T-helper 1 cell treated with Interleukin-12 subunit alpha and Interleukin-12 subunit beta and Interleukin-4 antibody, amounts not matched to agents 30 μg/mL and 1 μg/mL, for 36 hours (primary cell): ENCODE data around the gene MRPL20.

Experiments
- H3K27ac Mint-ChIP-seq: one replicate; pipeline ENCODE4 v1.8.0; 2021; ENCODE audit warnings: mild to moderate bottlenecking, mixed read lengths
- H3K27me3 Mint-ChIP-seq: one replicate; pipeline ENCODE4 v1.8.0; 2021; ENCODE audit warnings: low read depth, mixed read lengths
- H3K36me3 Mint-ChIP-seq: one replicate; pipeline ENCODE4 v1.8.0; 2021; ENCODE audit warnings: low read depth, mixed read lengths
- H3K4me1 Mint-ChIP-seq: one replicate; pipeline ENCODE4 v1.8.0; 2021; ENCODE audit warnings: low read depth, mixed read lengths
- H3K4me3 Mint-ChIP-seq: one replicate; pipeline ENCODE4 v1.8.0; 2021; ENCODE audit warnings: mild to moderate bottlenecking, moderate library complexity, mixed read lengths
- H3K9me3 Mint-ChIP-seq: one replicate; pipeline ENCODE4 v1.8.0; 2021; ENCODE audit warnings: mixed read lengths

The MRPL20 gene

GRCh38 chr1:1440262-1441001, 33.3 kb upstream of the MRPL20 start:
- no peaks in the 10 kb centered on the region for H3K4me1 Mint-ChIP-seq
- H3K27me3 Mint-ChIP-seq, result no peaks in the 10 kb centered on the region
- H3K4me3 Mint-ChIP-seq, result no peak overlapping the region
- H3K36me3 Mint-ChIP-seq, result no peaks in the 10 kb centered on the region
- H3K27ac Mint-ChIP-seq, result no peak overlapping the region
- no peaks in the 10 kb centered on the region for H3K9me3 Mint-ChIP-seq

DNA sequence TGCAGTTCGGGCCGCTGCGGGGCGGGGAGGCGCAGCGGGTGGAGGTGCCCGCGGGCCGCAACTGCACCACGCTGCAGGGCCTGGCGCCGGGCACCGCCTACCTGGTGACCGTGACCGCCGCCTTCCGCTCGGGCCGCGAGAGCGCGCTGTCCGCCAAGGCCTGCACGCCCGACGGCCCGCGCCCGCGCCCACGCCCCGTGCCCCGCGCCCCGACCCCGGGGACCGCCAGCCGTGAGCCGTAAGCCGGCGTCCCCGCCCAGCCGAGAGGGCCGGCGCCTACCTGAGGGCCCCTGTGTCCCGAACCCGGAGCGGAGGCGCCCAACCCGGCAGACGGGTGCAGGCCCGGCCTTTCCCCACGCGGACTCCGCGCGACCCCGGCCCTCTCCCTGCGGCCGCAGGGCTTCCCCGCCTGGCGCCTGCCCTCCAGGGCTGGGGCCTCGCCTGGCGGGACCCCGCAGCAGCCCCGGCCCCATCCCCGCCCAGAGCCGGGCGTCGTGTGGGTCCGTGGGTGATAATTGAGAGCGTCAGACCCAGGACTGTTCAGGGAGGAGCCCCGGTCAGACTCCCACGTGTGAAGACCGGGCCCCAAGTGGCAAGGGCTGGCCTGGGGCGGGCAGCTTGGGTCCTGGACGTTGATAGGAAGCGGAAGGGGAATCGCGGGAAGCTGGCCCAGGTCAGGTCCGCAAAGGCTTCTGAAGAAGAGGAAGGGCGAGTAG, 32.6 kb upstream of the MRPL20 start:
- peaks cover 2% of the 10 kb centered on the region for H3K4me1 Mint-ChIP-seq
- H3K9me3 Mint-ChIP-seq, result no peaks in the 10 kb centered on the region
- no peaks in the 10 kb centered on the region for H3K36me3 Mint-ChIP-seq
- no peak overlapping the region for H3K27ac Mint-ChIP-seq
- H3K4me3 Mint-ChIP-seq, result no peak overlapping the region
- peaks cover 3% of the 10 kb centered on the region for H3K27me3 Mint-ChIP-seq

DNA sequence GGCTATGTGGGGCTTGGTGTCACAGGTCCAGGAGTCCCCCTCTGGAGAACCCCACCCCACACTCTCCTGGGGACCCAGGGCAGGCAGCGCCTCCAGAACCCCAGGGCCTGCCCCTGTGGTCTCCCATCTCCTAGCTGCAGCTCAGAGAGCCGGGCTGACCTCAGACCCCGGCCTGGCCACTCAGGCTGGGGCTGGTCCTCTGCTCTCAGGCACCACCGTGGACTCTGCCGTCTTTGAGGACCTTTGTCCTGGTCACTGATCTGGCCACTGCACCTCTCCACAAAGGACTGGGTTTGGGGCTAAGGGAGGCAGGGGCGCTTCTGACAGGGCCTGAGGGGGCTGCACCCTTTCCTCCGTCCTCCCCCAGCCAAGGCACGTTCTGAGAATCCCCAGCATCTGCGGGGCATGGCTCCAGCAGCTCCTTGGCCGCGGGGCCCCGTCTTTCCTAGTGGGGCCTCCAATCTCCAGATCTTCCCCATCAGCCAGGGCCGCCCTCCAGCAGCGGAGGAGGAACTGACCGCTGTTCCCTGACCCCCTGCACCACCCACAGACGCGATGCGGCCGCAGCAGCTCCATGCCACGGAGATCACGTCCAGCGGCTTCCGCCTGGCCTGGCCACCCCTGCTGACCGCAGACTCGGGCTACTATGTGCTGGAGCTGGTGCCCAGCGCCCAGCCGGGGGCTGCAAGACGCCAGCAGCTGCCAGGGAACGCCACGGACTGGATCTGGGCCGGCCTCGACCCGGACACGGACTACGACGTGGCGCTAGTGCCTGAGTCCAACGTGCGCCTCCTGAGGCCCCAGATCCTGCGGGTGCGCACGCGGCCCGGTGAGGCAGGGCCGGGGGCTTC, 31.7 kb upstream of the MRPL20 start:
- no peaks in the 10 kb centered on the region for H3K9me3 Mint-ChIP-seq
- H3K27ac Mint-ChIP-seq, result no peak overlapping the region
- peaks cover 3% of the 10 kb centered on the region for H3K27me3 Mint-ChIP-seq
- H3K4me3 Mint-ChIP-seq, result no peak overlapping the region
- peaks cover 2% of the 10 kb centered on the region for H3K4me1 Mint-ChIP-seq
- no peaks in the 10 kb centered on the region for H3K36me3 Mint-ChIP-seq

DNA sequence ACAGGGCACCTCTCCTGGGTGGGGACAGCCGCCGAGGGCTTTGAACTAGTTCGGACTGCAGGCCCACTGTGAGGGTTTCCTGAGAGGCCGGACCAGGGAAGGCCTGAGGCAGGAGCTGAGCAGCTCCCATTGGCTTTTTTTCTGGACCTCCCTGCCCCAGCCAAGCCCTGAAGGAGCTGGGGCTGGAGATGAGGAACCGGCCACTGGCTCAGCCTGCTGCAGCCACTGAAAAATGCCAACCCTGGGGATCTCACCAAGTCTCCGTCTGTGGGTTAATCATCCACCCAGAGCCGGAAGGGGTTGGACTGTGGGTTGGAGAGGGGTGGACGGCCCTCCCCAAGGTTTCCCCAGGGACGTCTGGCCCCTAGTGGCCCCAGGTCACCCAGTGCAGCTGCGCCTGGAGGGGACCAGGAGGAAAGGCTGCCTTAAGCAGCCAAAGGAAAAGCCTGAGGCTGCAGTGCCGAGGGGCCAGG, 30.8 kb upstream of the MRPL20 start:
- peaks cover 3% of the 10 kb centered on the region for H3K27me3 Mint-ChIP-seq
- H3K4me3 Mint-ChIP-seq, result no peak overlapping the region
- H3K9me3 Mint-ChIP-seq, result no peaks in the 10 kb centered on the region
- H3K27ac Mint-ChIP-seq, result no peak overlapping the region
- H3K4me1 Mint-ChIP-seq, result peaks cover 2% of the 10 kb centered on the region
- no peaks in the 10 kb centered on the region for H3K36me3 Mint-ChIP-seq

- Mint-ChIP-seq H3K36me3 (no peaks in the 10 kb centered on the region), H3K4me1 (peaks cover 2% of the 10 kb centered on the region), H3K4me3 (no peak overlapping the region), H3K9me3 (no peaks in the 10 kb centered on the region), H3K27me3 (peaks cover 3% of the 10 kb centered on the region), H3K27ac (no peak overlapping the region)
Observed at GRCh38 chr1:1437033-1437903, 30.2 kb upstream of the MRPL20 start.

DNA sequence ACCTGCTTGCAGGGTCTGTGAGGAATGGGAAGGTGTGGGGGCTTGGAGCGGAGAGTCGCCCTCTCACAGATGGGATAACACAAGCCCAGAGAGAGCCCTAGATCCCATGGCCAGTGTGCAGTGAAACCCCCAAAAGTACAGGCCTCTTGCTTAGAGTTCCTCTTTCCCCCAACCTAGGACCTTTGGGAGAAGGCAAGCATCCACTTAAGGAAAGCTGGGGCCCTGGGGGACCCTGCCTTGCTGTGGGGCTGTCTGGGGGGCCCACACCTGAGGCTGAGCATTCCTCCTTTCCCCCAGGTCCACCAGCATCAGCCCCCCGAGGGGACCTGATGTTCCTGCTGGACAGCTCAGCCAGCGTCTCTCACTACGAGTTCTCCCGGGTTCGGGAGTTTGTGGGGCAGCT, 29.5 kb upstream of the MRPL20 start:
- Mint-ChIP-seq H3K36me3 (no peaks in the 10 kb centered on the region), H3K27me3 (peaks cover 3% of the 10 kb centered on the region), H3K4me3 (peak overlapping the region; percentile 57), H3K27ac (no peak overlapping the region), H3K4me1 (peaks cover 2% of the 10 kb centered on the region), H3K9me3 (no peaks in the 10 kb centered on the region)

- Mint-ChIP-seq H3K36me3 (no peaks in the 10 kb centered on the region), H3K27ac (no peak overlapping the region), H3K4me3 (peak overlapping the region; percentile 57), H3K4me1 (peaks cover 2% of the 10 kb centered on the region), H3K27me3 (peaks cover 3% of the 10 kb centered on the region), H3K9me3 (no peaks in the 10 kb centered on the region)
Observed at GRCh38 chr1:1435911-1436629, 29.0 kb upstream of the MRPL20 start.

GRCh38 chr1:1435106-1435903, 28.2 kb upstream of the MRPL20 start, which contains the start of gene VWA1:
Gene VWA1 (plus strand): TSS chr1:1435690. CDS start chr1:1435749, 59 bp downstream.
- peak within 1 kb of the TSS; percentile 57 for H3K4me3 Mint-ChIP-seq
- peaks cover 3% of the 10 kb centered on the region for H3K27me3 Mint-ChIP-seq
- H3K9me3 Mint-ChIP-seq, result no peaks in the 10 kb centered on the region
- peaks cover 2% of the 10 kb centered on the region for H3K4me1 Mint-ChIP-seq
- no peaks in the 10 kb centered on the region for H3K36me3 Mint-ChIP-seq
- peak within 1 kb of the TSS; percentile 55 for H3K27ac Mint-ChIP-seq

- H3K4me3 Mint-ChIP-seq, result peak overlapping the region; percentile 56
- no peaks in the 10 kb centered on the region for H3K9me3 Mint-ChIP-seq
- peaks cover 6% of the 10 kb centered on the region for H3K27me3 Mint-ChIP-seq
- peak overlapping the region; percentile 55 for H3K27ac Mint-ChIP-seq
- no peaks in the 10 kb centered on the region for H3K36me3 Mint-ChIP-seq
- H3K4me1 Mint-ChIP-seq, result peaks cover 2% of the 10 kb centered on the region
Observed at GRCh38 chr1:1434824-1435105, 27.7 kb upstream of the MRPL20 start.

DNA sequence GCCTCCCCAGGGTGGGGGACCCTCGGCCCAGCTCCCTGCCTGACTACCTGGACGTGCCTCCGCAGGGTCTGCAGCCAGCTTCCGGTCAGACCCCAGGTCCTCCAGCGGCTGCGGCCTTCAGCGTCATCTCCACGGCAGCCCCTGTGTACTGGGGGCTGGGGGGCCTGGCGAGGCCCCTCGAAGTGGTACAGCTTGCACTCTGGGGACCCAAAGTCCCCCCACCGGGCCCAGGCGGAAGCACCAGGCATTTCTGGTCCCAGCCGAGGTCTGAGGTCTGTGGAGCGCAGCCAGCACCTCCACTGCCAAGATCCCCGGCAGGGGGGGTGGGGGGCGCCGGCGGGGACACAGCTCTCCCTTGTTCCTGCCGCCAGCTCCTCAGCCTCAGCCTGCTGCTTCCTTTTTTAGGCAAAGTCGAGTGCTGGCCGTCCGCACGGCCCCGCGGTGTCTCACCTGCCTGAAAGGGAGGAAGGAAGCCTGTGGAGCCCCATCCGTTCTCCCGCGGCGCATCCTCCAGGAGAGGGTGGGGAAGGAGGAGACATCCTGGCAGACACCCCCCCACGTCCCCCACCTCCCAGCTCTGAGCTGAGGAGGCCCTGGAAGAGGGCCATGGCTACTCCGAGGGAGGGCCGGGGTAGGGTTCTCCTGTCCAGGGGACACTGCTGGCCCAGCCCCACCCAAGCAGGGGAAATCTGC, 27.2 kb upstream of the MRPL20 start:
- peaks cover 2% of the 10 kb centered on the region for H3K4me1 Mint-ChIP-seq
- no peaks in the 10 kb centered on the region for H3K36me3 Mint-ChIP-seq
- no peak overlapping the region for H3K27ac Mint-ChIP-seq
- H3K27me3 Mint-ChIP-seq, result peaks cover 11% of the 10 kb centered on the region
- H3K9me3 Mint-ChIP-seq, result no peaks in the 10 kb centered on the region
- peak overlapping the region; percentile 56 for H3K4me3 Mint-ChIP-seq

DNA sequence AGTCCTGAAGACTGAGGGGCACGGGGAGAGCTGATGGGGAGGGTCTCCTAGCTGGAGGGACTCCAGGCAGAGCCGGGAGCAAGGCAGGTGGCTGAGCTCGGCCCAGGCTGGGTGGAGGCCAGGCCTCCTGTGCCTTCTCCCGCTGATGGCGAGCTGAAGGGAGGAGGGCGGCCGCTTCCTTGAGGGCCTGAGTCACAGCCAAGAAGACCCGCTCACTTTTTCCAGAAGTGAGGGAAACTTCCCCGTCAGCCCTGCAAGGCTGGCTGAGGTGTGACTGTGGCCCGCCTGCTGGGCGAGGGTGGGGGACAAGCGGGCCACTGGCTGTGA, 26.7 kb upstream of the MRPL20 start:
- H3K27ac Mint-ChIP-seq, result no peak overlapping the region

DNA sequence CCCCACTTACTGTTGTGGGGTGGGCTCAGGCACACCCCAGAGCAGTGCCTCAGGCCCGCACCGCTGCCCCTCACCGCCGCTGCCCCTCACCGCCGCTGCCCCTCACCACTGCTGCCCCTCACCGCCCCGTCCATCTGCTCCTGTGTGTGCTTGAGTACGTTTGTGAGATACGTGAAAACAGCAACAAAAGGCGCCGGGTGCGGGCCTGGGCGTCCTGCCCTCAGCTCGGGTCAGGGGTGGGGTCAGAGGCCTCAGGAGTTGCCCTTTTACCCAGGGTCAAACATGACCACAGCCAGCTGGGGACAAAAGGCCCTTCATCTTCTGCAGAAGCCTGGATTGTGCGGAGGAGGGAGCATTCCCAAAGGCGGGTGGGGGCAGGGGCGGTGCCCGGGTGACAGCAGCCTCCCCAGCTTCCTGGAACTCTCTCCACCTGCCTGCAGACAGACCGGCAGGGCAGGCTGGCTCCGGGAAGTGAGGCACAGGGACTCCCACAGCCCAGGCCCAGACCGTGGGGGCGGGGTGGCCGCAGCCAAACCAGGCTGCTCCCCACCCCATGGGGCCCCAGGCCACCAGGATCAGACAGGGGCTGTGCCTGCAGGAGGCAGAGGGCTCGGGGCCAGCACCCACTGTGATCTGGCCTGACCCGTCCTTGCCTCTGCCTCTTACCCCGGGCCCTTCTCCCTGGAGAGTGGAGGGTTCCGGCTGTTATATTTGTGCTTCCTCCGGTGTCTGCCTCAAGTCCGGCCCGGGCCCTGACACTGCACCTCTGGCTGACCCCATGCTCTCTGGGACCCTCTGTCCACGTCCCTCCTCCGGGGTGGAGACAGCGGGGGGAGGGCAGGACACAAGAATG, 26.1 kb upstream of the MRPL20 start:
- no peak overlapping the region for H3K27ac Mint-ChIP-seq
- peaks cover 16% of the 10 kb centered on the region for H3K27me3 Mint-ChIP-seq
- H3K9me3 Mint-ChIP-seq, result no peaks in the 10 kb centered on the region
- peaks cover 4% of the 10 kb centered on the region for H3K4me1 Mint-ChIP-seq
- no peak overlapping the region for H3K4me3 Mint-ChIP-seq
- H3K36me3 Mint-ChIP-seq, result no peaks in the 10 kb centered on the region

More for the DNA sequence above, 26.7 kb upstream of the MRPL20 start:
- peaks cover 11% of the 10 kb centered on the region for H3K27me3 Mint-ChIP-seq
- H3K9me3 Mint-ChIP-seq, result no peaks in the 10 kb centered on the region
- peaks cover 2% of the 10 kb centered on the region for H3K4me1 Mint-ChIP-seq
- H3K36me3 Mint-ChIP-seq, result no peaks in the 10 kb centered on the region
- no peak overlapping the region for H3K4me3 Mint-ChIP-seq
